ENCODE results near the gene MAPKAP1.
A peak's percentile ranks its signal among the peaks of the same experiment; 100 is the strongest.

MAPKAP1 gene

DNA sequence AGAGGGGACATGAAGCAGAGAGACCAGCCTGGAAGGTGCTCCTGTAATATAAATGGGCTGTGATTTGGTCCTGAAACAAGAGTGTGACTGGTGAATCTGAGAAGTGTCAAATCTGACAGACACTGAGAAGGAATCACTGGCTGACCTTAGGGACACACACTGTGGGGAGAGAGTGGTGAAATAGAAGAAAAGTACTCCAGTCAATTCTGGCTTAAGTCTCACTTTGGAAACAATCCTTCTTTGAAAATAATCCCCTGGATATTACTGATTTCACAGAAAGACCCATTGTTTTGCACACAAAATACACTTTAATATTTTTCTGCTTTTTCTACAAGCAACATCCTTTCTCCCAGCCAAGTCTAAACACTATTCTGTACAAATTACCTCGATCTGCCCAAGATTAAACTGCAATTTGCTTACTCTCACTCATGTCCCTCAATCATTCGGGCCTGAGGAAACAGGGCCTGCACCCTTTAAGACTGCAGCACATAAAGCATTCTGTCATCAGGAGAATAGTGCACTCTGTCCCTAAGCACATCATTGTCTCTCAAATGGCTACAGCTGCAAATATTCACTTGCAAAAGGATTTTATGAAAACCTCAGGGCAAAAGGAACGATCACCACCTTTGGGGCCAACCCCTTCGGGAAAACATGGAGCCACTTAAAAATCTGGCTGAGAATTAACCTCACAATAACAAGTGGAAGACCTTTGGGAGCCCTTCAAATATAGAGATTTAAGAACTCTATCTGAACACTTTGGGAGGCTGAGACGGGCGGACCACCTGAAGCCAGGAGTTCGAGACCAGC is 68.6 kb downstream of the MAPKAP1 start:
- no peak for DNase-seq

- DNase-seq: no peak
Observed at GRCh38 chr9:125637241-125637640, 69.8 kb downstream of the MAPKAP1 start.

GRCh38 chr9:125635888-125636287 is 71.1 kb downstream of the MAPKAP1 start:
- DNase-seq: no peak

DNA sequence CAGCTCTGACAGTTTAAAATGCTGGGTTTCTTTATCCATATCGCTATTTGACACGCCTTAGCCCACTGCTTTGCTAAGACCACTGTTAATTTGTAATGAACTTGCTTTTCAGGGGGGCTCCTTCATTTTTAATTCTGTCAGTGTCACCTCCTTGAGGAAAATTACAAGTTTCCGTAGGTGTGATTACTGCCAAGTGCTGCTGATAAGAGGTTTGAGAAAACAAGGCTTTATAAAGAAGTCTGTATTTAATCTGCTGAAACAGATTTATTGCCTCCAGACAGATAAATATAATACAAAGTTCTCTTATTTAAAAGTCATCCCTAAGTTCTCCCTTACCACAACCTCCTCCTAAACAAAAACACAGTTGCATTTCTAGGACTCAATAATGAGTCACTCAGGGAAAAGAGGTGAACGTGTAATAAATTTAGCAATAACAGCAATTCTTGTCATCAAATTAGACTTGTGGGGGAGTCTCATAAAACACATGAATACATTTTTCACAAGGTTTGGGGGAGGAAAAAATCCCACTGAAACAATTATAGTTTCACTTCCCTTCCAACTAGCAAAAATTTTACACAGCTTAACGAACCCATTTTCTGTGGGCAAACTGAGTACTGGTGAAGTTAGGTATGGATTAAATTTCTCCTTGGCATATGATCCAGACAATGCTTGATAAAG is 72.8 kb downstream of the MAPKAP1 start:
- DNase-seq: no peak

DNA sequence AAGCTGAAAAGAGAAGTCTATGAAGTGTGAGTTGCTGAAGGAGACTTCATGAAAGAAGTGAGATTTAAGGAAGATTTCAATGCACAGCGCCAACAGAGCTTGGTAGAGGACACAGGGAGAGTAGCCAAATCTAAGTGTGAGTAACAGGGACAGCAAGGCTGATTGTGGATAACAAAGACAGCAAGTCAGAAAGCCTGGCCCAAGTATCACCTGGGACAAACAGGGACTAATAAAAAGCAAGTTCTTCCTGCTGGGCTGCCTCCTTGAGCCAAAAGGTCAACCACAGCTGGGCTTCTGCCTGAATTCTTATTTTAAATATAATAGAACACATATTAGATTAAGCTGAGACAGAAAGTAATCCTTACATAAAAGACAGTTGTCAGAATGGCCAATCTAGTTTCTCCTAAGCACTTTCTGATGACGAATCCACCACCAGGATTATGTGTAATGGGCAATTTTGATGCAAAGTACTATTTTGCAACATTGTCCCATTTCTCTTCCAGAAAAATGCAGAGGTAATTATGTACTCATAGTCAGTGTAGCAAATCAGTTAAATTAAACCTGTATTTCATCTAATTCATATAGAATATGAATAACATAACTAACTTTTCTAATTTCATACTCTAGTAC is 73.8 kb downstream of the MAPKAP1 start:
- no peak for DNase-seq

DNA sequence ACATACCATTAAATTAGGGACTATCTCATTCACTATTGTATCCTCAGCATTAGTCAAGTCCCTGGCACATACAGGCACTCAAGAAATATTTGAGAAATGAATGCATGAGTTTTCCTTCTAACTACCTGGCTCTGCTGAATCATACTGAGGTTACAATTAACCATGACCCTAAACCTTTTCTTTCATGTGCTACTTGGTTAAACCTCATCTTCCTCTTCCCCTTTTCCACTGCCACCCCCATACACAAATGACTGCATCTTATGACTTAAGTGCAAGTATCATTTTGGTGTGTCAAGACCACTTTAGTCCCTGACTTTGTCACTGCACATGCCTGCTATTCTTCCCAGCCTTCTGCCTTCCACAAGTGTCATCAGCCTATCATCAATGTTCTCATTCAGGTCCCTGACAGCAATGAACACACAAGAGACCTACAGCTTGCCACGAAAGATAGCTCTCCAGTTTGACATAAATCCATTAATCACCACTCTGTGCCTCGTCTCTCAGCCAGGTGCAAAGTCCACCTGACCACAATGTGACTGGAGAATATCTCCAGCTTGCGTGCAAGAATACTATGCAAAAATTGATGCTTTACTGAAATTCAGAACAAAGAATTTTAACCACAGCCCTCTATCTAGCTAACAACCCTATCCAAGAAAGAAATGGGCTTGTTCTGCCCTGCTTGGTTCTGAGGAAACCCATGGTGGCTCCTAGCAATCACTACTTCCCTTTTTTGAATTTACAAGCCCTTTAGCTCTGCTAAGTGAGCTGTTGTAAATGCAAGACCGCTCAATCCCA is 74.5 kb downstream of the MAPKAP1 start:
- no peak for DNase-seq

DNA sequence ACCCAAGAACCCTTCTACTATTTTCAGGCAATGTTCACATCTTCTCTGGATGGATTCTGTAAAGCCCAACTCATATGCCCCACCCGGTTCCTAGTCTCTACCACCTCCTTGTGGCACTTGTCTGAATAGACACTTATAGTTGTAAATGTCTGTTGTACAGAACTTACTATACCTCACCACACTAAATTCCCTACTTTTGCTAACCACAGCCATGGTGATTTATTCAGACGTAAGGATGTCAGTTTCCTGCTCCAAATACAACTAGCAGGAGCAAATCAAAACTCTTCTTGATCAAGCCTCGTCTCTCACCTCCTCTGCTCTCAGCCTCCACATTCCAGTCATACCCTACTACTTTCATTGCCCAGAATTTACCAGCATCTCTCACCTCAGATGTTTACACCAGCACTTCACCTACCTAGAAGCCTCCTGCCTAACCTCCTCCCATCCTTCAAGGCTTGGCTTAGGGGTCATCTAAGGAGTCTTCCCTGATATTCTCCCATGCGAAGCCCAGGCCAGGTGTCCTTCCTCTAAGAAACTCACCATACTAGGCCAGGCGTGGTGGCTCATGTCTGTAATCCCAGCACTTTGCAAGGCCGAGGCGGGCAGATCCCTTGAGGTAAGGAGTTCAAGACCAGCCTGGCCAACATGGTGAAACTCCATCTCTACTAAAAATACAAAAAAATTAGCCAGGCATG is 75.5 kb downstream of the MAPKAP1 start:
- peak; percentile 40 to 46 for DNase-seq

GRCh38 chr9:125630436-125630835 is 76.6 kb downstream of the MAPKAP1 start:
- DNase-seq: no peak

GRCh38 chr9:125629446-125629845 is 77.6 kb downstream of the MAPKAP1 start:
- no peak for DNase-seq

DNA sequence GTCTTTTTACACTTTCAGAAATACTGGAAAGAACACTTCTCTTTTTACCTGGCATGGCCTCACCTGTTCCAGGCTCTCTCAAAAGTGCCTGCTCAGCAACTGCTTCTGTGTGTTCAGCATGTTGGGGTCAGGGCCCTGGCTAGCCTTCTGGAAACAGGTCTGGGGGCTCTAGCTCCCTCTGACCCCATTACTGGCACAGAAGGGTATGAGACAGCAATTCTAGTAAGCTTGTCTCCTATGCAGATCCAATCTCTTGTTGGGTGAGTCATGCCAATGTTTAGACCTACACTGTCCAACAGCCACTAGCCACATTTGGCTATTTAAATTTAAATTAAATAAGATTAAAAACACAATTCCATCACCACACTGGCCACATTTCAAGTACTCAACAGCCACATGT is 80.8 kb downstream of the MAPKAP1 start:
- no peak for DNase-seq

- DNase-seq: no peak
Observed at GRCh38 chr9:125621170-125621569, 85.8 kb downstream of the MAPKAP1 start.

DNA sequence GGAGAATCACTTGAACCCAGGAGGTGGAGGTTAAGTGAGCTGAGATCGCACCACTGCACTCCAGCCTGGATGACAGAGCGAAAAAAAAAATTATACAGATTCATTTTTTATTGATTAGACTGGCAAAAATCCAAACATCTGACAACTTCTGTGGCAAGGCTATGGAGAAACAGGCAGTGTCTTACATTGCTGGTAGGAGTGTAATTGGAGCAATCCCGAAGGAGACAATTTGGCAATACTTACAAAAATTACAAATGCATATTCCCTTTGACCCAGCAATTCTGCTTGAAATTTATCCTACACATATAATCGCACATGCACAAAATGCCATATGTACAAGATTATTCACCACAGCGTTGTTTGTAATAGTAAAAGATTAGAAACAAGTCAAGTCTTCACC is 86.8 kb downstream of the MAPKAP1 start:
- no peak for DNase-seq

- no peak for DNase-seq
Observed at GRCh38 chr9:125617087-125617486, 89.9 kb downstream of the MAPKAP1 start.

GRCh38 chr9:125613141-125613540 is 93.9 kb downstream of the MAPKAP1 start:
- DNase-seq: no peak

DNA sequence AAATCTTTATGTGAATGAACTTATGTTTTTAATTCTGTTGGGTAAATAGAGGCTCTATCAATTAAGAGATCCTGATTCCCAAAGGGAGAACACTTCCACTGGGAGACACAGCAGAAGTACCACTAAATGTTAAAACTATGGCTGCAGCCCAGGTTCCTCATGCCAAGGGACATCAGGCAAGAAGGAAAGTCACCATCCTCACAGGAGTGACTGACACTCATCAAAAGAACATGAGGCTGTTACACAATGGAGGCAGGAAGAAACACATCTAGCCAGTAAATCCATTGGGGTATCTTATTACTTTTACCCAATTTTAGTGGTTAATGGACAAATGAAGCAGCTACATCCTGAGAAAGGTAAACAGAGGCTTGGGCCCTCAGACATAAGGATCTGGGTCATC is 94.4 kb downstream of the MAPKAP1 start:
- DNase-seq: no peak

DNA sequence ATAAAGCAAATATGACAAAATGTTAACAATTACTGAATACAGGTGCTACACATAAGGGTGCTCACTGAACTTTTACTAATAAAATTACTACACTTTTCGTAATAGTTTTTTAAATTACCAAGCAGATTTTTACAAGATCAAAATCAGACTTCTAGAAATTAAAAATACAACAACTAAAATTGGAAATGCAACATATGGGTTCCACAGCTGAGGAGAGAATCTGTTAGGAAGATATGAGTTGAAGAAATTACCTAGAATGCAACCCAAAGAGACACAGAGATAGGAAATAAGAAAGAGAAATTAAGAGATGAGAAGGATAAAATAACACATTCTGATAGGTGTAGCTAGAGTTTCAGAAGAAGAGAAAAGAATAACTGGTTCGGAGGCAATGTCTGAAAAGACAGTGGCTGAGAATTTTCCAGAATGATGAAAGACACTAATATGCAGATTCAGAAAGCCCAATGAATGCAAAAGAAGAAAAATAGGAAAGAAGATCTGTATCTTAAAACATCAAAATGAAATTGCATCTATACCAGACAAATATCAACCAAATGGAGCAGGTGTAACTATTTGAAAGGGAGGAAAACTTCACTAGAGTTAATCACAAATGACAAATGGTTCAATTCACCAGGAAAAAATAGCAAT is 95.8 kb downstream of the MAPKAP1 start:
- DNase-seq: no peak

DNA sequence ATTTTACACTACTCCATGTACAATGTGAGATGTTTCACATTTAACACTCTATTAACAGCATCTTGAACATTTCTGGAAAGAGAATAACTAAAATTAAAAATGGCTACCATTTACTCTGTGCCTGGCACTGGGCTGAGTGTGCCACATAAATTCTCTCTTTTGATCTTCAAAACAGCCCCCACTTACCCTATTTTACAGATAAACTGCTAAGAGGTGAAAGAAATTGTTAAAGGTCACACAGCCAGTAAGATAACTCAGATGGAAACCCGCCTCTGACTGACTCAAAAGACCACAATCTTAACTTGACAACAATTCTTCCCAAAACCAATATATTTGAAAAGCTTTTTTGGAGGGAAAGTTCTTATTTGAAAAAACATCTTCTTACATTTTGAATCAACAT is 97.3 kb downstream of the MAPKAP1 start:
- DNase-seq: no peak

- no peak for DNase-seq
Observed at GRCh38 chr9:125608489-125609224, 98.4 kb downstream of the MAPKAP1 start.

- no peak for DNase-seq
Observed at GRCh38 chr9:125604196-125604595, 102.8 kb downstream of the MAPKAP1 start.

GRCh38 chr9:125603478-125604021 is 103.5 kb downstream of the MAPKAP1 start:
- DNase-seq: no peak

DNA sequence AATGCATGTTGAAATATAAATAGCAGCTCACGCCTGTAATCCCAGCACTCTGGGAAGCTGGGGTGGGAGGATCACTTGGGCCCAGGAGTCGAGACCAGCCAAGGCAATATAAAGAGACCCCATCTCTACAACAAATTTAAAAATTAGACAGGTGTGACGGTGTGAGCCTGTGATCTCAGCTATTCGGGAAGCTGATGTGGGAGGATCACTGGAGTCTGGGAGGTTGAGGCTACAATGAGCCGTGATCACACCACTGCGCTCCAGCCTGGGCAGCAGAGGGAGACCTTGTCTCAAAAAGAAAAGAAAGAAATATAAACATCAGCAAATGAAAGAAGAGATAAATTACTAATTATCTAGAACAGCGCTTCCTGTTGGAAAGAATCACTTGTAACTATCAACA is 105.0 kb downstream of the MAPKAP1 start:
- DNase-seq: no peak

Measured in NCI-H2081 (cell line).